ENCODE results near the gene MRPL4.

MRPL4 gene

DNA sequence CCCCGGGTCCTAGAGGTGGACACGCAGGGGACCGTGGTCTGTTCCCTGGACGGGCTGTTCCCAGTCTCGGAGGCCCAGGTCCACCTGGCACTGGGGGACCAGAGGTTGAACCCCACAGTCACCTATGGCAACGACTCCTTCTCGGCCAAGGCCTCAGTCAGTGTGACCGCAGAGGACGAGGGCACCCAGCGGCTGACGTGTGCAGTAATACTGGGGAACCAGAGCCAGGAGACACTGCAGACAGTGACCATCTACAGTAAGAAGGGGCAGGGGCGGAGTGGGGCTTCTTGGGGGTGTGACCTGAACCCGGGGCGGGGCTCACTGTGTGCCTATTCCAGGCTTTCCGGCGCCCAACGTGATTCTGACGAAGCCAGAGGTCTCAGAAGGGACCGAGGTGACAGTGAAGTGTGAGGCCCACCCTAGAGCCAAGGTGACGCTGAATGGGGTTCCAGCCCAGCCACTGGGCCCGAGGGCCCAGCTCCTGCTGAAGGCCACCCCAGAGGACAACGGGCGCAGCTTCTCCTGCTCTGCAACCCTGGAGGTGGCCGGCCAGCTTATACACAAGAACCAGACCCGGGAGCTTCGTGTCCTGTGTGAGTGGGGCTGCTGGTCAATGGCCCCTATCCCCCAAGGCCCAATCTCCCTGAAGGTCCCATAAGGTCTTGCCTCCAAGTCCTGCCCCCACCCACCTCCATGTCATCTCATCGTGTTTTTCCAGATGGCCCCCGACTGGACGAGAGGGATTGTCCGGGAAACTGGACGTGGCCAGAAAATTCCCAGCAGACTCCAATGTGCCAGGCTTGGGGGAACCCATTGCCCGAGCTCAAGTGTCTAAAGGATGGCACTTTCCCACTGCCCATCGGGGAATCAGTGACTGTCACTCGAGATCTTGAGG is 32.3 kb downstream of the MRPL4 start:
- H3K4me2 ChIP-seq = no peak overlapping the region
- no peak overlapping the region for H3K4me3 ChIP-seq
- H3K27ac ChIP-seq = no peak overlapping the region
- H3K27me3 ChIP-seq = peaks cover 30% of the 10 kb centered on the region
- H4K20me1 ChIP-seq = peaks cover 41% of the 10 kb centered on the region
- H3K4me1 ChIP-seq = peaks cover 55% of the 10 kb centered on the region
- no peaks in the 10 kb centered on the region for H3K9me3 ChIP-seq
- no peak for TF ChIP-seq Cebpa-rat (IDR thresholded peaks at IDR 0.05)
- peaks cover 34% of the 10 kb centered on the region for H3K36me3 ChIP-seq
- H3K9ac ChIP-seq = no peak overlapping the region

DNA sequence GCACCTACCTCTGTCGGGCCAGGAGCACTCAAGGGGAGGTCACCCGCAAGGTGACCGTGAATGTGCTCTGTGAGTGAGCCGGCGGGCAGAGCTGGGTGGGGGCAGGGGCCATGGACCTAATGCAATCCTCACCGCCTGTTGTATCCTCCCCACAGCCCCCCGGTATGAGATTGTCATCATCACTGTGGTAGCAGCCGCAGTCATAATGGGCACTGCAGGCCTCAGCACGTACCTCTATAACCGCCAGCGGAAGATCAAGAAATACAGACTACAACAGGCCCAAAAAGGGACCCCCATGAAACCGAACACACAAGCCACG is 32.9 kb downstream of the MRPL4 start:
- H3K9me3 ChIP-seq = no peaks in the 10 kb centered on the region
- no peak overlapping the region for H3K4me3 ChIP-seq
- peaks cover 54% of the 10 kb centered on the region for H3K4me1 ChIP-seq
- peaks cover 33% of the 10 kb centered on the region for H3K36me3 ChIP-seq
- H4K20me1 ChIP-seq = peaks cover 36% of the 10 kb centered on the region
- H3K9ac ChIP-seq = no peak overlapping the region
- TF ChIP-seq Cebpa-rat (IDR thresholded peaks at IDR 0.05) = no peak
- H3K27me3 ChIP-seq = peaks cover 36% of the 10 kb centered on the region
- H3K4me2 ChIP-seq = no peak overlapping the region
- H3K27ac ChIP-seq = no peak overlapping the region

DNA sequence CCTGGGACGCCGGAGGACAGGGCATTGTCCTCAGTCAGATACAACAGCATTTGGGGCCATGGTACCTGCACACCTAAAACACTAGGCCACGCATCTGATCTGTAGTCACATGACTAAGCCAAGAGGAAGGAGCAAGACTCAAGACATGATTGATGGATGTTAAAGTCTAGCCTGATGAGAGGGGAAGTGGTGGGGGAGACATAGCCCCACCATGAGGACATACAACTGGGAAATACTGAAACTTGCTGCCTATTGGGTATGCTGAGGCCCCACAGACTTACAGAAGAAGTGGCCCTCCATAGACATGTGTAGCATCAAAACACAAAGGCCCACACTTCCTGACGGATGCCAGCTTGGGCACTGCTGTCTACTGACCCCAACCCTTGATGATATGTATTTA is 33.4 kb downstream of the MRPL4 start:
- H3K27ac ChIP-seq = no peak overlapping the region
- no peaks in the 10 kb centered on the region for H3K9me3 ChIP-seq
- peaks cover 33% of the 10 kb centered on the region for H3K36me3 ChIP-seq
- no peak overlapping the region for H3K9ac ChIP-seq
- peak overlapping the region; percentile 93 for H3K4me2 ChIP-seq
- no peak for TF ChIP-seq Cebpa-rat (IDR thresholded peaks at IDR 0.05)
- H3K4me3 ChIP-seq = no peak overlapping the region
- peaks cover 41% of the 10 kb centered on the region for H3K27me3 ChIP-seq
- H4K20me1 ChIP-seq = peaks cover 36% of the 10 kb centered on the region
- H3K4me1 ChIP-seq = peaks cover 54% of the 10 kb centered on the region

DNA sequence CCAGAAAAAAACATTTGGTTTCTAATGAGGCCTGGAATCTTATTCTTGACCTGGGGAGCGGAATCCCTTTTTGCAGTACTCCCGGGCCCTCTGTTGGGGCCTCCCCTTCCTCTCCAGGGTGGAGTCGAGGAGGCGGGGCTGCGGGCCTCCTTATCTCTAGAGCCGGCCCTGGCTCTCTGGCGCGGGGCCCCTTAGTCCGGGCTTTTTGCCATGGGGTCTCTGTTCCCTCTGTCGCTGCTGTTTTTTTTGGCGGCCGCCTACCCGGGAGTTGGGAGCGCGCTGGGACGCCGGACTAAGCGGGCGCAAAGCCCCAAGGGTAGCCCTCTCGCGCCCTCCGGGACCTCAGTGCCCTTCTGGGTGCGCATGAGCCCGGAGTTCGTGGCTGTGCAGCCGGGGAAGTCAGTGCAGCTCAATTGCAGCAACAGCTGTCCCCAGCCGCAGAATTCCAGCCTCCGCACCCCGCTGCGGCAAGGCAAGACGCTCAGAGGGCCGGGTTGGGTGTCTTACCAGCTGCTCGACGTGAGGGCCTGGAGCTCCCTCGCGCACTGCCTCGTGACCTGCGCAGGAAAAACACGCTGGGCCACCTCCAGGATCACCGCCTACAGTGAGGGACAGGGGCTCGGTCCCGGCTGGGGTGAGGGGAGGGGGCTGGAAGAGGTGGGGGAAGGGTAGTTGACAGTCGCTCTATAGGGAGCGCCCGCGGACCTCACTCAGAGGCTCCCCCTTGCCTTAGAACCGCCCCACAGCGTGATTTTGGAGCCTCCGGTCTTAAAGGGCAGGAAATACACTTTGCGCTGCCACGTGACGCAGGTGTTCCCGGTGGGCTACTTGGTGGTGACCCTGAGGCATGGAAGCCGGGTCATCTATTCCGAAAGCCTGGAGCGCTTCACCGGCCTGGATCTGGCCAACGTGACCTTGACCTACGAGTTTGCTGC is 35.1 kb downstream of the MRPL4 start, which contains the start of gene ICAM4:
Gene ICAM4 (plus strand): TSS at position 153 of the 935 bp plus-strand sequence. CDS start 58 bp downstream, at position 211.
- Histone ChIP-seq H3K27ac (peak within 1 kb of the TSS; percentile 33; the same call in 1 of the 2 replicates), H3K4me1 (peaks cover 69% of the 10 kb centered on the region), H3K9me3 (no peaks in the 10 kb centered on the region), H4K20me1 (peaks cover 52% of the 10 kb centered on the region), H3K36me3 (peaks cover 33% of the 10 kb centered on the region), H3K4me2 (peak within 1 kb of the TSS; percentile 93), H3K27me3 (peaks cover 58% of the 10 kb centered on the region), H3K4me3 (peak within 1 kb of the TSS; percentile 62), H3K9ac (peak within 1 kb of the TSS; percentile 40; the same call in 1 of the 2 replicates)
- TF ChIP-seq Cebpa-rat (IDR thresholded peaks at IDR 0.05) = no peak

DNA sequence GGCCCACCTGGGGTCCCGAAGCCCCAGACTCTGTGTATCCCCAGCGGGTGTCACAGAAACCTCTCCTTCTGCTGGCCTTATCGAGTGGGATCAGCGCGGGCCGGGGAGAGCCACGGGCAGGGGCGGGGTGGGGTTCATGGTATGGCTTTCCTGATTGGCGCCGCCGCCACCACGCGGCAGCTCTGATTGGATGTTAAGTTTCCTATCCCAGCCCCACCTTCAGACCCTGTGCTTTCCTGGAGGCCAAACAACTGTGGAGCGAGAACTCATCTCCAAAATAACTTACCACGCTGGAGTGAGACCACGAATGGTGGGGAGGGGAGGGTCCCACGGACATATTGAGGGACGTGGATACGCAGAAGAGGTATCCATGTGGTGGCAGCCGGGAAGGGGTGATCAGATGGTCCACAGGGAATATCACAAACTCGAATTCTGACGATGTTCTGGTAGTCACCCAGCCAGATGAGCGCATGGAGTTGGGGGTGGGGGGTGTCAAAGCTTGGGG is 36.7 kb downstream of the MRPL4 start:
- TF ChIP-seq Cebpa-rat (IDR thresholded peaks at IDR 0.05) = no peak
- H3K27ac ChIP-seq = no peak overlapping the region
- peaks cover 10% of the 10 kb centered on the region for H3K9me3 ChIP-seq
- peaks cover 25% of the 10 kb centered on the region for H3K36me3 ChIP-seq
- peaks cover 81% of the 10 kb centered on the region for H3K4me1 ChIP-seq
- H3K4me2 ChIP-seq = peak overlapping the region; percentile 93
- H3K27me3 ChIP-seq = peaks cover 74% of the 10 kb centered on the region
- peak overlapping the region; percentile 62 for H3K4me3 ChIP-seq
- H3K9ac ChIP-seq = no peak overlapping the region
- H4K20me1 ChIP-seq = peaks cover 69% of the 10 kb centered on the region

DNA sequence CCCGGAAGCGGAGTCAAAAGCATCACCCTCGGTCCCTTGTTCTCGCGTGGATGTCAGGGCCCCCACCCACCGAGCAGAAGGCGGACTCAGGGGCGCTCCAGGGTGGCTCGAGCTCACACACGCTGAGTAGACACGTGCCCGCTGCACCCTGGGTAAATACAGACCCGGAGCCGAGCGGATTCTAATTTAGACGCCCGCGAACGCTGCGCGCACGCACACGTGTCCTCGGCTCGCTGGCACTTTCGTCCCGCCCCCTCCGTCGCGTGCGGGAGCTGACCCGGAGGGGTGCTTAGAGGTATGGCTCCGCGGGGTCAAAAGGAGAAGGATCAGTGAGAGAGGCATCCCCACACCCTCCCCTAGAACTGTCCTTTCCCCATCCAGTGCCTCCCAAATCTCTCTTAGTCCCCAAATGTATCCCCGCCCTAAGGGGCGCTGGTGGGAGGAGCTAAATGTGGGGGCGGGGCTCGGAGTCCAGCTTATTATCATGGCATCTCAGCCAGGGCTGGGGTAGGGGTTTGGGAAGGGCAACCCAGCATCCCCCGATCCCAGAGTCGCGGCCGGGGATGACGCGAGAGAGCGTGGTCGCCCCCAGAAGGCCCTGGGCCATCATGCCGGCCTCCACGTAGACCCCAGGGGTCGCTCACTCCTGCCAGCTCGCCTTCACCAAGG is 37.3 kb downstream of the MRPL4 start:
- Histone ChIP-seq H4K20me1 (peaks cover 75% of the 10 kb centered on the region), H3K27ac (no peak overlapping the region), H3K9me3 (peaks cover 13% of the 10 kb centered on the region), H3K4me3 (peak overlapping the region; percentile 62), H3K9ac (no peak overlapping the region), H3K4me1 (peaks cover 81% of the 10 kb centered on the region), H3K4me2 (peak overlapping the region; percentile 93), H3K36me3 (peaks cover 19% of the 10 kb centered on the region), H3K27me3 (peaks cover 80% of the 10 kb centered on the region)
- no peak for TF ChIP-seq Cebpa-rat (IDR thresholded peaks at IDR 0.05)

DNA sequence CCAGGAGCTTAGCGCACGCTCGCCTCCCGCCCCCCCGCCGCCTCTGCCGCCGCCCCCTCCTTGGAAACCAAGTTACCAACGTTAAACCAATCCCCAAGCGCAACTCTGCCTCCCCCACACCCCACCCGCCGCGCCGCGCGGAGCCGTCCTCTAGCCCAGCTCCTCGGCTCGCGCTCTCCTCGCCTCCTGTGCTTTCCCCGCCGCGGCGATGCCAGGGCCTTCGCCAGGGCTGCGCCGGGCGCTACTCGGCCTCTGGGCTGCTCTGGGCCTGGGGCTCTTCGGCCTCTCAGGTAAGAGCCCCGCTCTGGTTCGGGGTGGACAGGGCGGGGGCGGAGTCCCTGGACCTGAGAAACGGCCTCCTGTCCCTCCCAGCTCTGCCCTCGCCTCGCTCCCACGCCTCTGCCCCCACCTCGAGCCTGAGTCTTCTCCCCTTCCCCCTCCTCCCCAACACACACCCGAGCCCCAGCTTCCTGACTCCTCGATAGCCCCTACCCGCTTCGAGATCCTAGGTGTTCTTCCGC is 37.9 kb downstream of the MRPL4 start, which contains the start of gene ICAM5:
Gene ICAM5 (plus strand): TSS at position 117 of the 521 bp plus-strand sequence. CDS start 92 bp downstream, at position 209.
- H3K36me3 ChIP-seq = peaks cover 13% of the 10 kb centered on the region
- peaks cover 81% of the 10 kb centered on the region for H3K4me1 ChIP-seq
- H3K27me3 ChIP-seq = peaks cover 86% of the 10 kb centered on the region
- no peak for TF ChIP-seq Cebpa-rat (IDR thresholded peaks at IDR 0.05)
- no peak within 1 kb of the TSS for H3K27ac ChIP-seq
- H3K4me2 ChIP-seq = peak within 1 kb of the TSS; percentile 93
- H3K9ac ChIP-seq = no peak within 1 kb of the TSS
- H3K9me3 ChIP-seq = peaks cover 13% of the 10 kb centered on the region
- H3K4me3 ChIP-seq = peak within 1 kb of the TSS; percentile 62
- H4K20me1 ChIP-seq = peaks cover 79% of the 10 kb centered on the region

DNA sequence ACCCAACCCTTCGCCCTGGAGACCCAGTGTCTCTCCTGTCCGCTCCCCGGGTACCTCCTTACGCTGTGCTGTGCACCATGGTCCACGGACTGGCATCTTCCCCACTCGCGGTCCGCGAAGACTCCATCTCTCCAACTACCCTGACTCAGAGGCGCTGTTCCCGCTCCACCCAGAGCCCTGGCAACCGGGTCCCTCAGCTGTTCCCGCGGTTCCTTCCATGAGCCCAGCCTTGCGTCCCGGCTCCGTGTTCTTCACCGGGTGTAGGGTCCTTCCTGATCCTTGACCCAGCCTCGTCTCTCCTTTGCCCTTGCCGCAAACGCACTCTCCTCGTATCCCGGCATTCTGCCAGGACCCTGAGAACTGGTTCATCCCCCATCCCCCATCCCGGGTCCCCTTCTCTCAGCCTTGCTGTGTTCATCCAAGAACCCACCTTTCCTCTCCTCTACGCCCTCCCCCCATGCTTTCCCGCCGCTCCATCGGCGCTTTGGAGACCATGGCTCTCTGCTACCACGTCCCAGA is 38.4 kb downstream of the MRPL4 start:
- H3K4me3 ChIP-seq = peak overlapping the region; percentile 62
- H3K36me3 ChIP-seq = peaks cover 8% of the 10 kb centered on the region
- TF ChIP-seq Cebpa-rat (IDR thresholded peaks at IDR 0.05) = no peak
- peaks cover 79% of the 10 kb centered on the region for H4K20me1 ChIP-seq
- H3K27ac ChIP-seq = no peak overlapping the region
- H3K4me1 ChIP-seq = peaks cover 83% of the 10 kb centered on the region
- H3K4me2 ChIP-seq = peak overlapping the region; percentile 93
- H3K9ac ChIP-seq = no peak overlapping the region
- peaks cover 91% of the 10 kb centered on the region for H3K27me3 ChIP-seq
- peaks cover 13% of the 10 kb centered on the region for H3K9me3 ChIP-seq

All from BLaER1 (cell line).